Right hindlimb (tissue), 1 donor: ENCODE measurements around the gene HNRNPR.
"Not testable (repeated sequence)": the region's sequence is repeated elsewhere in the genome, so short reads cannot be mapped to it uniquely, and the experiment has no call there.

Experiments
- DNase-seq: peaks from one replicate; pipeline ENCODE4 v3.0.0-alpha.2; 2018

HNRNPR gene

GRCh38 chr1:23322770-23323169 is 21.3 kb downstream of the HNRNPR start:
- DNase-seq = no peak

- not testable (repeated sequence) for DNase-seq
Measured at GRCh38 chr1:23310280-23310679, 33.8 kb downstream of the HNRNPR start.

- DNase-seq = no peak
Measured at GRCh38 chr1:23304140-23304620, 39.9 kb downstream of the HNRNPR start.

- no peak for DNase-seq
Measured at GRCh38 chr1:23303524-23303923, 40.6 kb downstream of the HNRNPR start.

GRCh38 chr1:23296931-23297330 is 47.2 kb downstream of the HNRNPR start:
- no peak for DNase-seq

GRCh38 chr1:23291706-23292105 is 52.4 kb downstream of the HNRNPR start:
- no peak for DNase-seq

GRCh38 chr1:23290836-23291565 is 53.1 kb downstream of the HNRNPR start:
- DNase-seq = no peak

- no peak for DNase-seq
Measured at GRCh38 chr1:23288671-23289070, 55.4 kb downstream of the HNRNPR start.

GRCh38 chr1:23288201-23288600 is 55.9 kb downstream of the HNRNPR start:
- DNase-seq = no peak

GRCh38 chr1:23286401-23286800 is 57.7 kb downstream of the HNRNPR start:
- DNase-seq = no peak

GRCh38 chr1:23283667-23284602 is 60.1 kb downstream of the HNRNPR start:
- DNase-seq = no peak

- no peak for DNase-seq
Measured at GRCh38 chr1:23282957-23283356, 61.1 kb downstream of the HNRNPR start.

- DNase-seq = no peak
Measured at GRCh38 chr1:23278717-23279116, 65.4 kb downstream of the HNRNPR start.

GRCh38 chr1:23276531-23276930 is 67.6 kb downstream of the HNRNPR start:
- DNase-seq = no peak

GRCh38 chr1:23274134-23274505 is 70.0 kb downstream of the HNRNPR start:
- no peak for DNase-seq

GRCh38 chr1:23273450-23274133 is 70.5 kb downstream of the HNRNPR start:
- no peak for DNase-seq

- DNase-seq = no peak
Measured at GRCh38 chr1:23263380-23263887, 80.7 kb downstream of the HNRNPR start.

- DNase-seq = not testable (repeated sequence)
Measured at GRCh38 chr1:23258082-23258481, 86.0 kb downstream of the HNRNPR start.

- DNase-seq = not testable (repeated sequence)
Measured at GRCh38 chr1:23257371-23257770, 86.7 kb downstream of the HNRNPR start.
